Measurements from ENCODE around the gene DENND2D.

The DENND2D gene

GRCh38 chr1:111191496-111191895, 8.9 kb downstream of the DENND2D start:
- no peak for TF ChIP-seq CTCF (IDR thresholded peaks at IDR 0.05; ENCODE audit: low read depth, low read length)
- DNase-seq: no peak
- Histone ChIP-seq H3K4me3 (ENCODE audit: low read depth, low read length) (no peak overlapping the region), H3K27me3 (no peaks in the 10 kb centered on the region), H3K36me3 (peaks cover 12% of the 10 kb centered on the region), H3K4me1 (no peaks in the 10 kb centered on the region), H3K9me3 (no peaks in the 10 kb centered on the region)

GRCh38 chr1:111190931-111191451, 9.5 kb downstream of the DENND2D start:
- Histone ChIP-seq H3K9me3 (no peaks in the 10 kb centered on the region), H3K4me3 (ENCODE audit: low read depth, low read length) (no peak overlapping the region), H3K36me3 (peaks cover 12% of the 10 kb centered on the region), H3K27me3 (no peaks in the 10 kb centered on the region), H3K4me1 (no peaks in the 10 kb centered on the region)
- no peak for TF ChIP-seq CTCF (IDR thresholded peaks at IDR 0.05; ENCODE audit: low read depth, low read length)
- DNase-seq: no peak

- TF ChIP-seq CTCF (IDR thresholded peaks at IDR 0.05; ENCODE audit: low read depth, low read length): no peak
- Histone ChIP-seq H3K27me3 (no peaks in the 10 kb centered on the region), H3K36me3 (peaks cover 27% of the 10 kb centered on the region), H3K4me3 (ENCODE audit: low read depth, low read length) (no peak overlapping the region), H3K4me1 (no peaks in the 10 kb centered on the region), H3K9me3 (no peaks in the 10 kb centered on the region)
- no peak for DNase-seq
Observed at GRCh38 chr1:111184663-111185062, 15.8 kb downstream of the DENND2D start.

- H3K9me3 ChIP-seq: no peaks in the 10 kb centered on the region
- peaks cover 31% of the 10 kb centered on the region for H3K36me3 ChIP-seq
- H3K27me3 ChIP-seq: no peaks in the 10 kb centered on the region
- TF ChIP-seq CTCF (IDR thresholded peaks at IDR 0.05; ENCODE audit: low read depth, low read length): no peak
- DNase-seq: no peak
- no peaks in the 10 kb centered on the region for H3K4me1 ChIP-seq
- H3K4me3 ChIP-seq (ENCODE audit: low read depth, low read length): no peak overlapping the region
Observed at GRCh38 chr1:111183308-111184069, 17.0 kb downstream of the DENND2D start.

GRCh38 chr1:111182052-111182451, 18.4 kb downstream of the DENND2D start:
- Histone ChIP-seq H3K4me3 (ENCODE audit: low read depth, low read length) (no peak overlapping the region), H3K36me3 (peaks cover 26% of the 10 kb centered on the region), H3K27me3 (no peaks in the 10 kb centered on the region), H3K9me3 (no peaks in the 10 kb centered on the region), H3K4me1 (no peaks in the 10 kb centered on the region)
- no peak for TF ChIP-seq CTCF (IDR thresholded peaks at IDR 0.05; ENCODE audit: low read depth, low read length)
- no peak for DNase-seq

- no peak for DNase-seq
- H3K4me3 ChIP-seq (ENCODE audit: low read depth, low read length): no peak overlapping the region
- no peaks in the 10 kb centered on the region for H3K27me3 ChIP-seq
- H3K9me3 ChIP-seq: no peaks in the 10 kb centered on the region
- no peak for TF ChIP-seq CTCF (IDR thresholded peaks at IDR 0.05; ENCODE audit: low read depth, low read length)
- H3K4me1 ChIP-seq: no peaks in the 10 kb centered on the region
- H3K36me3 ChIP-seq: peaks cover 35% of the 10 kb centered on the region
Observed at GRCh38 chr1:111179968-111180533, 20.4 kb downstream of the DENND2D start.

Data from BE2C (cell line).